GM12872 (cell line): ENCODE measurements around the gene LIFR.

Experiments used
- TF ChIP-seq, protein P1 (sequence below): IDR thresholded peaks from 3 replicates; pipeline ENCODE4 v1.5.1; 2011; ENCODE audit warnings: low read depth, mild to moderate bottlenecking, low read length, moderate library complexity; ENCODE audit not compliant: insufficient read depth

LIFR gene

DNA sequence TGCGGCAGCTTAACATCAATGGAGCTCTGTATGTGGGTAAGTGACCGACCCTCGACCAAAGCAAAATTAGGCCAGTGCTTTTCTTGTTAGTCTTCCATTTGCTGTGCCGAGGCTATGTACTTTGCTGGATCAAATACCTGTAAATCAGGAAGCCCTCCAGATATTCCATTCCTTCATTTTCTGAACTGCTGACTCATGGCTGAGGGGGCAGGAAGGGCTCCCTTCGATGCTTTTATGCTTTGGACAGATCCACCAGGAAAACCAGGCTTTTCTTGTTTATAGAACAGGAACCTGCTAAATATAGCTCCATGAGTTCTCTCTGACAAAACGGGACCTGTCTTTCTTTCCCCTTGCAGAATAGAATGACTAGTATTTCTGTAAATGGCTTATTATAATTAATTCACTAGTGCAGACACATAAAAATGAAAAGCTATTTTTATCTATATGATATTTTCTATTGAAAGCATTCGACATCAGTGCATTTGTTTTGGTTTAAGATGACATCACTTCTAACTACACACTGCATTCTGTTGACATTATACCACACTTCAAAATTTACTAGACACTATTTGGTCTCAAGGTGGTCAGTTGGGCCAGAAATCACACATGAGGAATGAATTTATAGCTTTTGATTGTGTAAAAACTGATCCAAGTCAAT, 93.3 kb downstream of the LIFR start:
- TF ChIP-seq, protein P1, sequence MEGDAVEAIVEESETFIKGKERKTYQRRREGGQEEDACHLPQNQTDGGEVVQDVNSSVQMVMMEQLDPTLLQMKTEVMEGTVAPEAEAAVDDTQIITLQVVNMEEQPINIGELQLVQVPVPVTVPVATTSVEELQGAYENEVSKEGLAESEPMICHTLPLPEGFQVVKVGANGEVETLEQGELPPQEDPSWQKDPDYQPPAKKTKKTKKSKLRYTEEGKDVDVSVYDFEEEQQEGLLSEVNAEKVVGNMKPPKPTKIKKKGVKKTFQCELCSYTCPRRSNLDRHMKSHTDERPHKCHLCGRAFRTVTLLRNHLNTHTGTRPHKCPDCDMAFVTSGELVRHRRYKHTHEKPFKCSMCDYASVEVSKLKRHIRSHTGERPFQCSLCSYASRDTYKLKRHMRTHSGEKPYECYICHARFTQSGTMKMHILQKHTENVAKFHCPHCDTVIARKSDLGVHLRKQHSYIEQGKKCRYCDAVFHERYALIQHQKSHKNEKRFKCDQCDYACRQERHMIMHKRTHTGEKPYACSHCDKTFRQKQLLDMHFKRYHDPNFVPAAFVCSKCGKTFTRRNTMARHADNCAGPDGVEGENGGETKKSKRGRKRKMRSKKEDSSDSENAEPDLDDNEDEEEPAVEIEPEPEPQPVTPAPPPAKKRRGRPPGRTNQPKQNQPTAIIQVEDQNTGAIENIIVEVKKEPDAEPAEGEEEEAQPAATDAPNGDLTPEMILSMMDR = no peak

DNA sequence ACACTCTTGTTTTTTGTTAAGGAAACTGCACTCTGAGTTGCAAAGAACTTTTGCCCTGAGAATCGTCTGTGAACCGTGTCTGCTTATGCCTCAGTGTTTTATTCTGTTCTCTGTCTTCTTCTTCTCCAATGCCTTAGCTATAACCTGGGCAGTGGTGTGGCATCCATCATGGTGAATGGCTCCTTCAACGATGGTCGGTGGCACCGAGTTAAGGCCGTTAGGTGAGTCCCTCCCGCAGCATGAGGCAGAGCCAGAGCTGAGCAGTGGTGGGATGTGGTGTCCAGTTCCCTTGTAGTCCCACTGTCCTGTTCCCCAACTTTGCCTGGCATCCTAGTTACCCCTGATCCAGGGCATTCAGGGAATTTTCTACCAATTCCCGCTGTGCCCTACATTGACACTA, 98.3 kb downstream of the LIFR start:
- TF ChIP-seq, protein P1 = no peak

DNA sequence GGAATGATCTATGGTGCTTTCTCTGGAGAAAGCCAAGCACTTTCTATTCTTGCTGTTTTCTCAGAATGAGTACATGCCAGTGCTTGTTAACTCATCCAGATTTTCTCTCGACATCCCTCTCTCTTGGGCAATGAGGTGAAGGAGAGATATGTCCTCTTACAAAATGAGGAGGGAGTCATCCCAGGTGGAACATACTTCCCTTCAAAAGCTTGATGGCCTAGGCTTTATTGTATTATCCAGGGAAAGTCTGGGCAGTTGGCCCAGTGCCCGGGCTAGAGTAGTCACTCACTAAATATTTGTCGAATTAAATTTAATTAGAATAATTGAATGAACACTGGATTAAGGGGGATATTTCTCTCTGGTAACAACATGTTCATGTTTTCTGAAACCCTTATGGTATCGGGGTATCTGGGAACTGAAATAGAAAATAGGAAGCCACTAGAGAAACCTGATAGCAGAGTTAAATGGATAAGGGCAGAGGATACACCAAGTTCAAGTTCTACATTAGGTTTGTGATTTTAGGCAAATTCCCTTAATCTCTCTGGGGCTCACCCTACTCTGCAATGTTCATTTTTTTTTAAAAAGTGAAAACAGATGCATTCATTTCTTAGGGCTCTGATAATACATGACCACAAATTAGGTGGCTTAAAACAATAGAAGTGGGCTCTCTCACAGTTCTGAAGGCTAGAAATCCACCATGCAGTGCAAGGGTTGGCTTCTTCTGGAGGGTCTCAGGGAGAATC, 99.6 kb downstream of the LIFR start:
- TF ChIP-seq, protein P1 = no peak

DNA sequence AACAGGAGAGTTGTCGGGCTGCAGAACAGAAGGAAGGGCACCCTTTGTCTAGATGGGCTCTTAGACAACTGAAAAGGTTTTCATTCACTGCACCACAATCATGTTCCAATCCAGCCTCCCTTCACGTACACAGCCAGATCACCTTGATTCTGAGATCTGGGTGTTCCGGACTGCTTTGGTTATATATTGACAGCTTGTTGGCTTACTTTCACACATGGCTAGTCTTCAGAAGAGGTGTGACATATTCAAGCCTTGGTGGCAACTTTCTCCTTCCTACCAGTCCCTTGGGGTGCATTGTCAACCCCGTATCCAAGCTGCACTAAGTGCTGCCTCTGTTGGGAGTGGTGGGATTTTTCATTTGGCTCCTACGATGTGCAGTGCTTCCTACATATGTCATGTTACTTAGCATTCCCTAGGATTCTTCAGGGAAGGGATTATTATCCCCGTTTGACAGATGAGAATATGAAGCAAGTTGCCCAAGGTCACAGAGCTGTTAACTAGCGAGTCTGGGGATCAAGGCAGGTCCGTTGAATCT, 100.6 kb downstream of the LIFR start:
- TF ChIP-seq, protein P1 = no peak

DNA sequence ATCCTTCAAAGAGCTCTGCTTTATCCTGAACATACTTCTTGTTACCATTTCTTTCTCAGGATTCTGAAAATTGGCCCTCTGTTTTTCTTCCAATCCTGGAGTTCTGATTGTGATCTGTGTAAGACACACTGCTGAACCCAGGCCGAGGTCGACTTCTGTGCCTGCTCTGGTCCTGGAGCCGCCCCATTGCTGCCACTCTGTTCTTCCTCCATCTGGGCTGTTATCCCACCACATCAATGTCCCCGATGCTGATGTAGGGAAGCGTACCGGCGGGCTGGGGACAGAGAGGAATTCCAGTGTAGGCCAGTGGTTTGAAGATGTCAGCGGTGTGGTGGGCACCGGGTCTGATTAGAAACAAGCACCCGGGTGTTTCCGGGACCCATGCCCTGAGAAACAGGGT, 102.5 kb downstream of the LIFR start:
- TF ChIP-seq, protein P1 = no peak

DNA sequence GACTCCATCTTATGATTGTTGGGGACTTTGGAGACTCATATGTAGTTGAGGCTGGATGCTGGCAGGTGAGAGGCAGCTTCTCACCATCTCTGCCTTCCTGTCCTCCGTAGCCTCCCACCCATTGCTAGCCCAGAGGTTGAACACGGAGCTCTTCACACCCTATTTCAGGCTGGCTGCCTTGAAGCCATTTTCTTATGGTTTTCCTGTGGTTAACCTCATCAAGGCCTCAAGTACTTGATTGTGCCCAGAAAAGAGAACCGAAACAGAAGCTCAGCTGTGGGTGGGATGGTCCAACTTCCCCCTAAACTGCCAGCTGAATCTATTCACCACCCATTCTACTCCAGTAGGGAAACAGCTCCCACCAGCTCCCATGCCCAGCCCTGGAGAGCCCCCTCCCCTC, 102.9 kb downstream of the LIFR start:
- TF ChIP-seq, protein P1 = no peak

DNA sequence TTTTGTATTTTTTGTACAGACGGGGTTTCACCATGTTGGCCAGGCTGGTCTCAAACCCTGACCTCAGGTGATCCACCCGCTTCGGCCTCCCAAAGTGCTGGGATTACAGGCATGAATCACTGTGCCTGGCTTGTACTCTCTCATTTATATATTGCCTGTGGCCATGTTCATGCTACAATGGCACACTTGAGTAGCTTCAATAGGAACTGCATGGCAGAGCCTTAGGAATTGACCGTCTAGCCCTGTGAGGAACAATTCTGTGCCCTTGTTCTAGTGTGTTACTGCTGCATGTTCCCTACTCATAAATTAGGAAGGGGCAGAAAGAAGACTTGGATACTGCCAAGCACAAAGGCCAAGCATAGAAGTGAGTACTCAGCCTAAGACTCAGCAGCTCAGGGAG, 104.2 kb downstream of the LIFR start:
- TF ChIP-seq, protein P1 = no peak
